ENCODE data around the gene TMEM88. TPM values are rescaled to one million over a fixed set of nuclear protein-coding genes. Genes with fewer than 3 reads are reported as not detected.

The TMEM88 gene
- total RNA-seq, 1 experiment from 2014 or later = 11.3 TPM

GRCh38 chr17:7848131-7848579, 6.7 kb upstream of the TMEM88 start:
- Histone ChIP-seq H3K23ac (ENCODE audit: insufficient read length, low read depth, low read length) (no peak overlapping the region), H4K91ac (ENCODE audit: insufficient read length, low read depth, low read length) (no peak overlapping the region), H4K5ac (ENCODE audit: insufficient read length, low read depth, low read length) (no peak overlapping the region), H2AK5ac (ENCODE audit: insufficient read length, low read length) (no peak overlapping the region), H2BK20ac (ENCODE audit: low read depth, low read length, poor library complexity, severe bottlenecking) (no peak overlapping the region), H2BK15ac (ENCODE audit: low read depth, low read length) (no peak overlapping the region), H2AFZ (ENCODE audit: low read length) (no peak overlapping the region), H4K20me1 (ENCODE audit: control insufficient read depth, insufficient read depth, insufficient read length) (no peaks in the 10 kb centered on the region), H3K79me2 (ENCODE audit: insufficient read depth, low read length) (no peaks in the 10 kb centered on the region), H2BK120ac (ENCODE audit: low read depth, low read length, poor library complexity, severe bottlenecking) (no peak overlapping the region), H3K4me2 (ENCODE audit: insufficient read depth, insufficient read length, low read length) (no peak overlapping the region), H3K27me3 (ENCODE audit: insufficient read depth, low read length) (peaks cover 13% of the 10 kb centered on the region; the same call in 1 of the 2 replicates), H3K23me2 (ENCODE audit: insufficient read length, low read depth, low read length, poor library complexity, severe bottlenecking) (peaks cover 22% of the 10 kb centered on the region), H3K79me1 (ENCODE audit: insufficient read depth, low read depth, low read length, poor library complexity, severe bottlenecking) (no peaks in the 10 kb centered on the region), H3T11ph (ENCODE audit: low read length) (no peak overlapping the region), H3K4me1 (ENCODE audit: insufficient read depth, low read length) (no peaks in the 10 kb centered on the region; the same call in 1 of the 2 replicates), H2BK5ac (ENCODE audit: insufficient read length, low read length) (no peak overlapping the region), H4K8ac (replicated peaks; ENCODE audit: insufficient read length, low read depth, low read length) (no peak overlapping the region), H3K4ac (ENCODE audit: low read depth, low read length) (no peak overlapping the region), H3K27ac (ENCODE audit: insufficient read length, low read depth, low read length) (no peak overlapping the region), H3K56ac (ENCODE audit: insufficient read length, low read depth, low read length) (no peak overlapping the region), H3K14ac (ENCODE audit: insufficient read depth, low read length) (no peak overlapping the region), H3K18ac (ENCODE audit: insufficient read length, low read depth, low read length) (no peak overlapping the region), H3K9me3 (ENCODE audit: control insufficient read depth, low read depth, low read length) (no peaks in the 10 kb centered on the region), H3K9ac (ENCODE audit: extremely low read depth, insufficient read length, low read length) (no peak overlapping the region), H2BK12ac (ENCODE audit: insufficient read length, low read depth, low read length) (no peak overlapping the region)
- H3K4me1 Mint-ChIP-seq = peaks cover 8 to 29% of the 10 kb centered on the region in 2 experiments
- no peak overlapping the region for H3K27ac Mint-ChIP-seq
- no peak overlapping the region for H3K4me3 Mint-ChIP-seq
- peaks cover 2 to 44% (median 40%) of the 10 kb centered on the region in 3 experiments; a peak in 6 of 7 replicates for H3K36me3 Mint-ChIP-seq (ENCODE audit: insufficient read depth in 1 of 3, low read depth in 3 of 3)
- peaks cover 8% of the 10 kb centered on the region for H3K27me3 Mint-ChIP-seq (ENCODE audit: low read depth)
- TF ChIP-seq CTCF (conservative IDR thresholded peaks at IDR 0.05) = no peak
- DNase-seq = no peak
- H3K9me3 Mint-ChIP-seq = no peaks in the 10 kb centered on the region
- WGBS (ENCODE audit: extremely low coverage, insufficient read length, low lambda C conversion rate) = no CpG with 5 or more reads among the region's 20 CpGs
